HG03159 (cell line): ENCODE measurements around the gene LGSN.
"Not testable (repeated sequence)": the region's sequence is repeated elsewhere in the genome, so short reads cannot be mapped to it uniquely, and the experiment has no call there.

Experiments used
- ATAC-seq: cut with Tn5 transposase; IDR thresholded peaks from one replicate; pipeline ENCODE4 v1.9.1; 2021; ENCODE audit warnings: mild to moderate bottlenecking, moderate library complexity; ENCODE audit not compliant: unreplicated experiment

LGSN gene

DNA sequence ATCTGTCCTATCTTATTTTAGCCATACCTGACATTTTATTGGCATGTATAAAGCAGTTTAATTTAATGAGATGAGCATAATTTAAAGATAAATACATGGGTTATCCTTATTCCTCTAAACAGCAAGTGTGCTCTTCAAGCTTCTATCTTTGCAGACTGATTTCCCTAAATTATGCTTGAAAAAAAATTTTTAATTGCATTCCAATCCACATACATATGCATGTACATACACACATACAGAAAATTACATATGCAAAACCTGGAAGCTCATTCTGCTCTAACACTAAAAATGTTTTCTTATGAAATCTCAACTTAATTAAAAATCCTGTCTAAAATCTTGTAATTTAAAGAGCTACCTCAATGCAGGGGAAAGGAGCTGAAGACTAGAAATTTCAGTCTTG is 73.2 kb downstream of the LGSN start:
- ATAC-seq, result no peak

- ATAC-seq, result peak; percentile 85
These were observed 73.9 kb downstream of the LGSN start for GRCh38 chr6:63245909-63246308.

DNA sequence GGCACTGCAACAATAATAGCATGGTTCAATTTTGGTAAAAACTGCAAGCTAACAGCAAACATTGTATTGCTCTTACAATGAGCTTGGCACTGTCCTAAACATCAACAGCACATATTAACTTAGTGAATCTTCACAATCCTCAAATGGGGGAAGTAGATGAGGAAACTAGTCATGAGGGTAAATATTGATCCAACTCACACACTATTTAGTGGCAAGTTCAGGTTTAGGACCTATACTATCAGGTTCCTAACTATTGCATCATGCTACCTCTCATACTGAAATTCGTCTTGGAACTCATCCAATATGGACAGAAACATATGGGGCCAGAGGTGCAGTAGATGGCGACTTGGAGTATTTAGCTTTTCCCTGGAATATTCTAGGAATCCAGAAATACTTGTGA is 74.4 kb downstream of the LGSN start:
- no peak for ATAC-seq

GRCh38 chr6:63236398-63236817 is 83.4 kb downstream of the LGSN start:
- ATAC-seq, result peak; percentile 87

GRCh38 chr6:63230511-63230910 is 89.3 kb downstream of the LGSN start:
- ATAC-seq, result not testable (repeated sequence)

GRCh38 chr6:63230027-63230426 is 89.8 kb downstream of the LGSN start:
- ATAC-seq, result not testable (repeated sequence)

DNA sequence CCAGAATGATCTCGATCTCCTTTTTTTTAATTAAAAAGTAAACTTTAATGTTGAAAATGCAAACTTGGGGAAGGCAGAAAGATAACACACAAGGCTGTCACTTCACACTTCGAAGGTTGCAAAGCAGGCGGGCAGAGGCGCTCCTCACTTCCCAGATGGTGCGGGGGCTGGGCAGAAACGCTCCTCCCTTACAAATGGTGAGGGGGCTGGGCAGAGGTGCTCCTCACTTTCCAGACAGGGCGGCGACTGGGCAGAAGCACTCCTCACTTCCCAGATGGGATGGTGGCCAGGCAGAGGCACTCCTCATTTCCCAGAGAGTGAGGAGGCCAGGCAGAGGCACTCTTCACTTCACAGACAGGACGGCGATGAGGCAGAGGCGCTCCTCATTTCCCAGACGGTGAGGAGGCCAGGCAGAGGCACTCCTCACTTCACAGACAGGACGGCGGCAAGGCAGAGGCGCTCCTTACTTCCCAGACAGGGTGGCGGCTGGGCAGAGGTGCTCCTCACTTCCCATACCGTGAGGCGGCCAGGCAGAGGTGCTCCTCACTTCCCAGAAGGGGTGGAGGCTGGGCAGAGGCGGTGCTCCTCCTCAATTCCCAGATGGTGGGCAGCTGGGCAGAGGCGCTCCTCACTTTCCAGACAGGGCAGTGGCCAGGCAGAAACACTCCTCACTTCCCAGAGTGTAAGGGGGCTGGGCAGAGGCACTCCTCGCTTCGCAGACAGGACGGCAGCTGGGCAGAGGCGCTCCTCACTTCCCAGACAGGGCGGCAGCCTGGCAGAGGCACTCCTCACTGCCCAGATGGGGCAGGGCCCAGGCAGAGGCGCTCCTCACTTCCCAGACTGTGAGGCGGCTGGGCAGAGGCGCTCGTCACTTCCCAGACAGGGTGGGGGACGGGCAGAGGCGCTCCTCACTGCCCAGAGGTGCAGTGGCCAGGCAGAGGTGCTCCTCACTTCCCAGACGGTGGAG is 91.6 kb downstream of the LGSN start:
- not testable (repeated sequence) for ATAC-seq

DNA sequence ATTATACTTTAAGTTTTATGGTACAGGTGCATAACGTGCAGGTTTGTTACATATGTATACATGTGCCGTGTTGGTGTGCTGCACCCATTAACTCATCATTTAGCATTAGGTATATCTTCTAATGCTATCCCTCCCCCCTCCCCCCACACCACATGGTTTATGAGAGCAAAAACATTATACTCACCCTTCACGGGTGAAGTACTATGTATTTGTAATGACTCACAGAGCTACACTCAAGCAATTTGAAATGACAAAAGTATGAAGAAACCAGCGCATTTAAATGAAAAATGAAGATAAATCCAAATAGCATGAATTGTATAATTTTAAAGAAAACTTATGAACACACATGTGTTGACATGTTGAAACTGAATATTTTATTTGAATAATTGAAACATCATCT is 93.8 kb downstream of the LGSN start:
- ATAC-seq, result not testable (repeated sequence)
